NCI-H345 treated with DMSO at 0.1 percent for 48 hours (cell line): ENCODE results near the gene DOK5.

ENCODE experiments used
- DNase-seq: peaks from one replicate; lab custom pipeline; 2025; ENCODE audit not compliant: unreplicated experiment; lab: John Stamatoyannopoulos, UW

Gene DOK5

DNA sequence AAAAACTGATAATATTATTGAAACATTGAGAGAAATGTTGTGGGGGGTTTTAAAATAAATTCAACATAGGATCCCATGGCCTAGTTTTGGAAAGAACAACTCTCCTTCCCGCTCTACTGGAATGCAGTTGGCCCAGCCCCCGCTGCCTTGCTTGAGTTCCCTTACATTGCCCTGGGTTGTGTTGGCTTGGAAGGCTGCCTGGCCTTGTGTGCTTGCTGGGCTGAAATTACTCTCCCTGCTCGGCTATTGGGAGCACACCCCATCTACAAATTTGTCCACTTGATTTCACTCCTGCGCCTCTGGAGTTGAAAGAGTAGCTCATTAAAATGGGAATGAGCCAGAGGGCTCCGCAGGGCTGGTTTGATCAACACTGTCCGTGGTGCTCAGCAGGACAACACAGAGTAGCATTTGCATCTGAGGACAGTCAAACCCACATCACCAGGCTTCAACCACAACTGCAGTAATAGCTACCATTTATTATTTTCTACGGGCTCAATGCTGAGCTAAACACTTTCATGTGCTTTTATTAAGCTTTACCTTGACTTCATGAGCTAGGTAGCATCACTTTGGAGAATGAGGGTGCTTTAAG, 35.2 kb downstream of the DOK5 start:
- no peak for DNase-seq

DNA sequence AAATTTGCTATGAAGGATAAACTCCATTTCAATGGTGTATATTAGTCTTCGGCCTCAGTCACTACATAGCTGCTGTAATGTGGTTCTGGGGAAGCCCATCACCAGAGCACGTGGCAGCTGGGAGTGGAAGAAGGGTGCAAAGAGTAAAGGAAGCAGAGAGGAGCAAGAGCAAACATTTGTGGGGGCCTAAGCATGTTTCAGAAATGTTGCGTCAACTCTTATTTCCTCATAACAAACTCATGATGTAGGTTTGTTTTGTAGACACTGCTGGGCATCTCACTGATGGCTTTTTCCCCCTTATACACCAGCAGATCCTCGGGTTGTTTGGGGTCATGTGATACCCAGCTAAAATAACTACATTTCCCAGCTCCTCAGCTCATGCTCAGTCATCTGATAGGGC, 37.3 kb downstream of the DOK5 start:
- no peak for DNase-seq

DNA sequence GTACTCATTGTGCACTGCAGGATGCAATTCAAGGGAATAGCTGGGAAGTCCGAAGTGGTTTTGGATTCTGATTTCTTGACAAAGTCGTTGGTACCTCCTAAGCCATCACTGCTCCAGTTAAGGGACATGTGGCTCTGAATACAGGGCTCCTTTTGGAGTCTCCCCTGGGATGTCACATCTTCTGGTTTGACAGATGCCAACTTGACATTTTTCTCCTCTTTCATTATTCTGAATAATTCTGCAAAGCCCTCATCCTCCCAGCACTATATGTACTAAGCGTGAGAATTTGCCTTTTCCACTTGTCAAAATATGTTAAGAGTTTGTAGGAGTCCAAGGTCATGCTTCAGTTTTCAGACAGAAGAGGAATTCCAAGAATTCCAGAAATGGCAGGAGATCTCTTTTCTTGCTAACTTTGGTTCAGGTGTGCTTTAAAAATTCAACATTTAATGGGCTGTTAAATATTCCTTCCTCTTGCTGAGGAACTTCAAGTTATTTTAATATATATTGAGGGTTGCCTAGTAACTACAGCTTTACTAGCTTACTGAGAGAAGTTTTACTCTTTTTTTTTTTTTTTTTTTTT, 38.7 kb downstream of the DOK5 start:
- no peak for DNase-seq

- no peak for DNase-seq
Observed at GRCh38 chr20:54515793-54516628, 40.6 kb downstream of the DOK5 start.

DNA sequence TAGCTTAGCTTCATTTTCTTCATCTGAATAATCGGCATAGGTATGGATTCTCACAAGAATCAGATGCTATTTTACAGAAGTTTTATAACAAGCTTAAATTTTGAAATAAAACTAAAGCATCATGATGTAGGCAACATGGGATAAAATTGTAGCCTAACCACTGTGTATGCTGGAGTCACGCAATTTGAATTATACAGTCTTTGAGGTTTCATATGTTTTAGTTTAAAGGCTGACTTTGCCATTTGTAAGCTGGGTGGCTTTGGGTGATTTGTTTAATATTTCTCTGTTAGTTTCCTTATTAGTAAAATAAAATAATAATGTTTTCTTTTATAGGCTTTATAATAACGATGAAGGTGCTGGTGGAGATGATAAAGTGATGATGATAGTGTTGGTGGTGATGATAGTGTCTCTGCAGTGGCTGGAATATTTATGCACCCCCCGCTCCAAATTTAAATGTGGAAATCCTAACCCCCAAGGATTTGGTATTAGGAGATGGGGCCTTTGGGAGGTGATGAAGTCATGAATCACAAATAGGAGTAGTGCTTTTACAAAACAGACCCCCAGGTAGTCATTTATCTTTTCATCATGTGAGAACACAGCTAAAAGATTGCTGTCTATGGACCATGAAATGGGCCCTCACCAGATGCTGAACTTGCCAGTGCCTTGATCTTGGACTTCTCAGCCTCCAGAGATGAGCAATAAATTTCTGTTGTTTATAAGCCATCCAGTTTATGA, 42.0 kb downstream of the DOK5 start:
- no peak for DNase-seq

DNA sequence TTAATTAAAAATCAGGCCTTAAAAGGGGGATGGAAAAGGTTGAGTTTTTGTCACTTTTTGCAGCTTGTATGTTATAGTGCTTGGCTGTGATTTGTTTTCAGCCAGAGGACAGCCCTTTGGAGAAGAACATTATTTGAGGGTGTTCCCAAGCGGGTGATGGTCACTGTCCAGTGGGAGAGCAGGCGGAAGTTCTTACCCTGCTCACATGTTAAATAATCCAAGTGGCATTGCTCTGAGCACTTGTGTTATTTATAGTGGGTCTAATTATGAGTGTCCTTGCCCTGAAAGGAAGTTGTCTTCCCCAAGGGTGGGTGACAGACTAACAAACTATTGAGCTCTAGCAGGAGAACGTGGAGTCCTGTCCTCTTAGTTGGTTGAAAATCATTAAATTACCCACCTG, 49.5 kb downstream of the DOK5 start:
- no peak for DNase-seq

GRCh38 chr20:54525916-54526590, 50.7 kb downstream of the DOK5 start:
- DNase-seq = no peak

DNA sequence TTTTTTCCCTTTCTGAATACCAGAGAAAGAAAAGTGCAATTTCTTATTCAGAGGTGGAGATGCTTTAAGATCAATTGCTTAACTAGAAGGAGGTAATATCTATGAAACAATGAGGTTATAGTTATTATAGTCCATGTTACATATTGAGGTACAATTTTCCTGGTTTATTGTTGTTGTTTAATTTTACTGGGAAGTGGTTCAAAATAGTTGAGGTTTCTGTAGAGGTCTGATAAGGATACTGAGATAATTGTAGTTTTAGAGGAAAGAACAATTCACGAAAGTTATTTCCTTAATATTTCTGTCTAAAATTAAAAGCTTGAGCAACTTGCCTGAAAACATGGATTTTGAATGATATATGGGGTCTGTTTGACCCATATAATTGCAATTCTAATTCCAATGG, 51.4 kb downstream of the DOK5 start:
- no peak for DNase-seq

GRCh38 chr20:54532573-54532972, 57.2 kb downstream of the DOK5 start:
- DNase-seq = no peak

DNA sequence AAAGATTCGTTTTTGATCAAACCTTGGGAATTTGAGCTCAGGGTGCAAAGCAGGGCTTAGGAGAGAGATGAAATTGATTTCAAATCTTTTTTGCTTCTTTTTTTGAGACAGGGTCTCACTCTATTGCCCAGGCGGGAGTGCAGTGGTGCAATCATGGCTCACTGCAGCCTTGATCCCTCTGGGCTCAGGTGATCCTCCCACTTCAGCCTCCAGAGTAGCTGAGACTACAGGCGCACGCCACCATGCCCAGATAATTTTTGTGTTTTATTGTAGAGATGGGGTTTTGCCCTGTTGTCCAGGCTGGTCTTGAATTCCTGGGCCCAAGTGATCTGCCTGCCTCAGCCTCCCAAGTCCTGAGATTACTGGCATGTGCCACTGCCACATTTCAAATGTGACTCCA, 58.7 kb downstream of the DOK5 start:
- DNase-seq = no peak

GRCh38 chr20:54535033-54535432, 59.6 kb downstream of the DOK5 start:
- DNase-seq = no peak

DNA sequence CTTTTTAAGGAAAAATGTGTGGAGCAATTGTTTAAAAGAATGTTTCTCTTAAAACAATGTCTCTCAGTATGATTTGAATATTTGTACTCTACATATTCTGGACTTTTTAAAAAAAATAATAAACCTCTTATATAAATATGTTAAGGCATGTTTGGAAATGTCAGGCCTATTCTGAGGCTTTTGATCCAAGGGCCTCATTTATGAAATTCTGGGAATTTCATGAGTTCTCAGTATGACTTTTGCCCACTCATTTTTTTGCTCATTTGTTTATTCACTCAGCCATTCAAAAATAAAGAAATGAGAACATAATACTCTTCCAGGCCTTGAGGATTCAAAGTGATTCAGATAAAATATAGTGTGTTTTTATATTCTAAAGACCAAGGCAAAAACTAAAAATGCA, 60.4 kb downstream of the DOK5 start:
- no peak for DNase-seq

DNA sequence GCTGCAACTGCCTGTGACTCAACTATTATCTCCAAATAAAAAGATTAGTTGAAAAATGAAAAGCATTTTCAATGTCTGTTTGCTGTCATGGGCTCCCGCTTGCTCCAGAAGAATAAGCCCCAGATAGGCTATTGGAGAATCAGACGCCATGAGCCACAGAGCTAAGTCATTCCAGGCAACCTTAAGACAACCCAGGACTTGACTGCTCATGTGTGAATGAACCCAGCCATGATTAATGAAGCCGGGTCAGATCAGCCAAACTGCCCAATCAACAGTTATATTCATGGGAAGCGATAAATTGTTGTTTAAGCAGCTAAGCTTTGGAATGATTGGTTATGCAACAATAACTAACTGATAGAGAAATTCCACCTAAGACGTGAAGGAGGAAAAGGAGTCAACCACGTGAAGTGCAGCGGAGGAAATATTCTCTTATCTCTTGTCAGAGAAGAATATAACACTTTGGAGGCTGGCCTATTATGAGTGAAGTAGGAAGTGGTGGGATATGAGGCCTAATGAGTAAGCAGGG, 64.2 kb downstream of the DOK5 start:
- no peak for DNase-seq

- DNase-seq = no peak
Observed at GRCh38 chr20:54543369-54543768, 68.0 kb downstream of the DOK5 start.

DNA sequence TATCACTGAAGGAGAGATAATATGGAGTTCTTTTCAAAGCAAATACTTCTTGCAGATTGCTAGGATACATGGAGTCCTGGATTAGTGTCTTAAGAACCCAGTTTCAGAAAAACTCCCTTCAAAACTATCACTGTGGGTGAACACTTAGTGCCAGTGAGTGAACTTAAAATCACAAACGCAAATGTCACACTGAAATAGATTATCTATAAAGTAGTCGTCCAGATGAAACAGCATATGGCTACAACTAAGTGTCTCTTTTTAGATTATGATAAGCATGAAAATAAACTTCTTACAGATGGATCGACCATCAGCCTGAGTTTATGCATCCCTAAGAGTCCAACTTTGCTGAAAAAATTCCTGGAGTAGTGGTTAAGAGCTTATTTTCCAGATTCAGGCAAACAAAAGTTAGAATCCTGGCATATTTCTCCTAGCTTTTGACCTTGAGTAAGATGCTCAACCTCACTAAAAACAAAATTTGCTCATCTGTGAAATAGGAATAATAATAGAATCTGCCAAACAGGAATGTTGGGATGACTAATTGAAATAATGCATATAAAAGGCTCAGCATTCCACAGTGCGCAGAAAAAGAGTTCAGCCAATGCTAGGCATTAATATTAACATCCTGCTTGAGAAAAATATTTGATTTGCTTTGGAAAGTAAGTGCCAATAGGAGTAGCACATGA, 70.4 kb downstream of the DOK5 start:
- DNase-seq = no peak

GRCh38 chr20:54548849-54549248, 73.5 kb downstream of the DOK5 start:
- no peak for DNase-seq

- no peak for DNase-seq
Observed at GRCh38 chr20:54549658-54550326, 74.4 kb downstream of the DOK5 start.

GRCh38 chr20:54550776-54551396, 75.5 kb downstream of the DOK5 start:
- no peak for DNase-seq

GRCh38 chr20:54554006-54554405, 78.6 kb downstream of the DOK5 start:
- DNase-seq = no peak
